Subcutaneous adipose tissue (tissue), 4 donors: Measurements from ENCODE around the gene SLC29A4. TPM values are rescaled to one million over a fixed set of nuclear protein-coding genes. Genes with fewer than 3 reads are reported as not detected.

ENCODE experiments used
- CTCF ChIP-seq: fragments of 450-650 bp; IDR thresholded peaks from one replicate; pipeline ENCODE4 v1.5.1; 2016; ENCODE audit warnings: low read depth, mild to moderate bottlenecking, control low read depth, antibody characterized with exemption, moderate library complexity
- total RNA-seq, 4 donors: library from RNA; depleted of rRNA; stranded (reverse); fragments of >200 nt; gene quantifications; one replicate each; pipeline ENCODE4 v1.1.0, GENCODE V29; 2016

The SLC29A4 gene
- total RNA-seq, 4 donors from 2014 or later: 8.6 to 33.5 (median 15.9) TPM

DNA sequence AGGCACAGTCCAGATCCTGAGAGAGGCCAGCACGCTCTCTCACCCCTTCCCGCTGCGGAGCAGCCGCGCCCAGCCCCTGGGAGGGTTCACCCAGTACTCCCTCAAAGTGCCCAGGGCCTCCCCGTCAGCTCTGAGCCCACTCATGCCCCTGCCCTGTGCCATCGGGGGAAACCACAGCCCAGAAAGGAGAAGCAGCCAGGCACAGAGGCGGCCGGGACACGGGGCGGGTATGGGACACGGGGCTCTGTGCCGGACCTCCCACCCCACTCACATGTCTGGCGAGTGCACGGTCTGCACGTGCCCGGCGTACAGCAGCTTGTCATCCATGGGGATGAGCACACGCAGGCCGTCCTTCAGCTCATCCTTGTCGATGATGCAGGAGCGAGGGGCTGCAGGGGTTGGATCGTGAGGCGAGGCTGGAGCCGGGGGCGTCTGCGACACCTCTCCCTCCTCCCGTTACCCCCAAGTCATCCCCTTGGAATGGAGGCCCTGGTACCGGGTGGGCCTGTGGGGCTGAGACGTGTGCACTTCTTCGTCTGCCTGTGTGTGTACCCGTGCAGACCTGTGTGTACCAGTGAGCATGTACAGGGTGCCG lies 38.2 kb downstream of the SLC29A4 start:
- TF ChIP-seq CTCF: no peak

DNA sequence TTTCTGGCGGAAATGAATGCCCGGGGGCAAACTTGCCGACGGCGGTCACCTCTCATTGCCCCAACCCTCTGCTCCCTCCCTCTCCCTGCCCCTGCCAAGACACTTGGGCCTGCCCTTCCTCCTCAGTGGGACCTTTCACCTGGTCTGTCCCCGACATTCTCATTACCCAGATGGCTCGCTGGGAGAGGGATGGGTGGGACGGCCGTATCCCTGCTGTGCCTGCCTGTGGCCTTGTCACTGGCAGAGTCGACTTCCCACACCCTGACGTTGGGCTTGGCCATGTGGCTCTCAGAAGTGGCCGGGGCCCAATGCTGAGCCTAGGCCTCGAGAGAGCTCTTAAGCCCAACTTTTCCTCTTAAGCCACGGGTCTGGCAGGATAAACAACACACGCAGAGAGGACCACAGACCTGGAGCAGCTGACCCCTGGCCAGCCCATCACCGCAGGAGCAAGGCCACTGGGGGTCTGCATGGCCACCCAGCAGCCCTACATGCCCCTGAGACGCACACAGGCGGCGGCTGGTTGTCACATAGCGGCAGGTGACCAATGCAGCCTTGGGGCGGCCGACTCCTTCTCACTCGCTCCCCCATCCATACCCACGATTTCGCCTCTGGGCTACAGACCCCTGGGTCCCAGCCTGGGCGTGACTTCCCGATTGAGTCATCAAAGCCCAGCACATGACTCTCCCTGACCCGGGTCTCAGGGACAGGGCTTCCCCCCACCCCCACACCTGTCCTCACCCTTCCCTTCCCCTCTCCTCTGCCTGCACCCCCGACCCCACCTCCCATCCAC lies 40.1 kb downstream of the SLC29A4 start:
- no peak for TF ChIP-seq CTCF

DNA sequence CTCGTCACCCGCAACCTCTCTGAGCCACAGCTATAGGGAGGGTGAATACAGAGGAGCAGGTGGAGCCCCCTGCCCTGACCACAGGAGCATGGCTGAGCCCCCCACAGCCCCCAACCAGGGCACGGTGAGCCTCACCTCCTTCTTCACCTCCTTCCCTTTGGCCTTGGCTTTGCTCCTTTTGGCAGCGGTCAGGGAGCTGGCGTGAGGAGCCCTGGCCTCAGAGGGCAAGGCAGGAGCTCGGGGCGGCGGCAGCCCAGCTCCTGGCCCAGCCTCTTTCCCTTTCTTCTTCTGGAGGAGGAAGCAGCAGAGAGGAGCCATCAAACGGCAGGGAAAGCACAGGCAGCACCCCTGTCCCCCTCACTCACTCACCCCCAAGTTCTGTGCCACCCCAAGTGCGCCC lies 42.2 kb downstream of the SLC29A4 start:
- TF ChIP-seq CTCF: no peak

- no peak for TF ChIP-seq CTCF
Measured at GRCh38 chr7:5330288-5330687, 47.5 kb downstream of the SLC29A4 start.

DNA sequence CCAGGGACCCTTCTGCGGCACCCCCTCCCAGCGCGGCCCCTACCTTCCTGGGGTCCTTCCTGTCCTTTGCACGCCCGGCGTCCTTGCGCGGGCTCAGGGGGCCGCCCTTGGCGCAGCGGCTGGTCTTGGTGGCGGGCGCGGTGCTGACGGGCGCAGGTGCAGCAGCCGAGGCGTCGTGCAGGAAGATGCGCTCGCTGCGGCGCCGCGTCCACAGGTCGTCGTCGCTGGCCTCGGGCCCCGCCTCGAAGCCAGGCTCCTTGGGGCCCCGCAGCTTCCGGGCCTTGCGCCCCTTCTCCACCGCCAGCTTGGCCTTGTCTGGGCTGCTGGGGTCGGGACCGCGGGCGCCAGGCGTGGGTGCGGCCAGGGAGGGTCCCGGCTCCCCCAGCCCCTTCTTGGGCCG lies 49.8 kb downstream of the SLC29A4 start:
- TF ChIP-seq CTCF: no peak

GRCh38 chr7:5333121-5334045 lies 50.6 kb downstream of the SLC29A4 start:
- no peak for TF ChIP-seq CTCF

- no peak for TF ChIP-seq CTCF
Measured at GRCh38 chr7:5334671-5335070, 51.9 kb downstream of the SLC29A4 start.
